HCT116 (cell line): ENCODE data around the gene IFT88. TPM values are rescaled to one million over a fixed set of nuclear protein-coding genes. Genes with fewer than 3 reads are reported as not detected.

Experiments used
- ATAC-seq: fragments of 200-7000 bp; cut with Tn5 transposase; 2 replicates; pipeline ENCODE4 v1.9.1; 2020; ENCODE audit warnings: mild to moderate bottlenecking, moderate library complexity
- BruUV-seq: library from RNA; stranded (reverse); fragments of 400-500 nt; replicated peaks from 2 replicates; lab custom pipeline; 2021; lab: Mats Ljungman, UMichigan
- CTCF ChIA-PET: fragments of 300-600 bp; sonication (Branson Sonifier 250); formaldehyde crosslinking; loops from one replicate; lab custom pipeline; 2021; ENCODE audit warnings: antibody characterized with exemption; lab: Charles Lee
- POLR2A ChIA-PET: fragments of 300-600, 350-600 bp; sonication (Branson Sonifier 250); formaldehyde crosslinking; loops from one replicate; lab custom pipeline; 2021; ENCODE audit warnings: antibody characterized with exemption; lab: Charles Lee
- RAD21 ChIA-PET, 2 experiments: fragments of 300-600 bp; sonication (Branson Sonifier 250); formaldehyde crosslinking; loops; one replicate each; lab custom pipeline; 2023; ENCODE audit warnings: low total read pairs in 2 of 2; ENCODE audit not compliant: uncharacterized antibody in 2 of 2, unreplicated experiment in 2 of 2, low non-redundant PET in 1 of 2; lab: Charles Lee
- DNase-seq: peaks from one replicate; pipeline ENCODE4 v3.0.0-alpha.2; 2010; ENCODE audit warnings: low read depth, low spot score
- H2AFZ ChIP-seq: fragments of 200-600 bp; shearing (Covaris generic), sonication (generic); 2 replicates; pipeline ENCODE4 v1.6.1; 2017; ENCODE audit warnings: low read depth, mixed run types, mixed read lengths, antibody characterized with exemption, low read length; ENCODE audit not compliant: poor library complexity, severe bottlenecking
- H3K27ac ChIP-seq: 2 replicates; pipeline ENCODE4 v1.5.1; 2012; ENCODE audit warnings: low read depth, low read length
- H3K27me3 ChIP-seq: fragments of 200-600 bp; sonication (generic); 2 replicates; pipeline ENCODE4 v1.6.1; 2016; ENCODE audit warnings: mixed run types, low read length, mixed read lengths; ENCODE audit not compliant: insufficient read depth
- H3K36me3 ChIP-seq, 2 experiments: fragments of 200-500 bp in 1 of 2; fragments of 200-600 bp in 1 of 2; sonication (Bioruptor generic) in 1 of 2; sonication (generic) in 1 of 2; 2 replicates each; pipeline versions ENCODE4 v1.5.1 to v1.6.1; 2014 to 2016; ENCODE audit warnings: low read length in 2 of 2, inconsistent platforms in 1 of 2, mixed read lengths in 1 of 2, mixed run types in 1 of 2; ENCODE audit not compliant: insufficient read depth in 2 of 2, control insufficient read depth in 1 of 2
- H3K4me1 ChIP-seq, 2 experiments: fragments of 200-600 bp in 1 of 2; sonication (generic) in 1 of 2; 2 replicates each; pipeline versions ENCODE4 v1.5.1 to v1.6.1; 2012 to 2017; ENCODE audit warnings: low read length in 2 of 2, inconsistent platforms in 1 of 2, mild to moderate bottlenecking in 1 of 2, mixed read lengths in 1 of 2, mixed run types in 1 of 2, moderate library complexity in 1 of 2; ENCODE audit not compliant: insufficient read depth in 2 of 2, control insufficient read depth in 1 of 2
- H3K4me2 ChIP-seq: fragments of 200-600 bp; sonication (generic); 2 replicates; pipeline ENCODE4 v1.6.1; 2017; ENCODE audit warnings: mixed run types, low read length, mixed read lengths
- H3K4me3 ChIP-seq, 2 experiments: fragments of 200-600 bp in 1 of 2; sonication (generic) in 1 of 2; replicated peaks in 1 of 2; 2 replicates each; pipeline ENCODE4 v1.5.1; 2011 to 2016; ENCODE audit warnings: low read length in 2 of 2, control low read depth in 1 of 2, low read depth in 1 of 2, mild to moderate bottlenecking in 1 of 2, mixed read lengths in 1 of 2, mixed run types in 1 of 2
- H3K79me2 ChIP-seq: fragments of 200-600 bp; sonication (generic); 2 replicates; pipeline ENCODE4 v1.6.1; 2017; ENCODE audit warnings: mild to moderate bottlenecking, mixed run types, low read length, moderate library complexity, mixed read lengths; ENCODE audit not compliant: insufficient read depth
- H3K9ac ChIP-seq: fragments of 200-600 bp; sonication (generic); 2 replicates; pipeline ENCODE4 v1.6.1; 2016; ENCODE audit warnings: low read length, mixed read lengths
- H3K9me2 ChIP-seq: fragments of 200-600 bp; sonication (generic), shearing (Covaris generic); 2 replicates; pipeline ENCODE4 v1.6.1; 2017; ENCODE audit warnings: mixed run types, mild to moderate bottlenecking, moderate library complexity; ENCODE audit not compliant: insufficient read depth
- H3K9me3 ChIP-seq, 2 experiments: fragments of 200-500 bp in 1 of 2; fragments of 200-600 bp in 1 of 2; sonication (Bioruptor generic) in 1 of 2; sonication (generic) in 1 of 2; 2 replicates each; pipeline ENCODE4 v1.6.1; 2014 to 2017; ENCODE audit warnings: low read length in 2 of 2, mixed read lengths in 2 of 2, inconsistent platforms in 1 of 2, low read depth in 1 of 2, mild to moderate bottlenecking in 1 of 2, mixed run types in 1 of 2, moderate library complexity in 1 of 2; ENCODE audit not compliant: control insufficient read depth in 1 of 2, insufficient read depth in 1 of 2
- H4K20me1 ChIP-seq: fragments of 200-600 bp; sonication (generic), shearing (Covaris generic); 2 replicates; pipeline ENCODE4 v1.6.1; 2017; ENCODE audit warnings: mixed run types, mild to moderate bottlenecking, moderate library complexity; ENCODE audit not compliant: insufficient read depth
- CBX3 ChIP-seq: IDR thresholded peaks from 2 replicates; pipeline ENCODE4 v1.6.1; 2012; ENCODE audit warnings: low read depth
- CEBPB ChIP-seq: IDR thresholded peaks from 2 replicates; pipeline ENCODE4 v1.6.1; 2012; ENCODE audit warnings: low read depth
- EGR1 ChIP-seq: IDR thresholded peaks from 2 replicates; pipeline ENCODE4 v1.6.1; 2012; ENCODE audit warnings: low read depth
- ELF1 ChIP-seq: IDR thresholded peaks from 2 replicates; pipeline ENCODE4 v1.6.1; 2012; ENCODE audit warnings: low read depth, borderline replicate concordance
- EZH2 ChIP-seq: fragments of 200-600 bp; sonication (generic); IDR thresholded peaks from 2 replicates; pipeline ENCODE4 v1.6.1; 2017; ENCODE audit warnings: antibody characterized with exemption, mixed run types
- FOSL1 ChIP-seq: IDR thresholded peaks from 2 replicates; pipeline ENCODE4 v1.6.1; 2012; ENCODE audit warnings: low read depth
- JUND ChIP-seq: IDR thresholded peaks from 2 replicates; pipeline ENCODE4 v1.6.1; 2012
- MAX ChIP-seq: IDR thresholded peaks from 2 replicates; pipeline ENCODE4 v1.6.1; 2012
- POLR2A ChIP-seq: IDR thresholded peaks from 2 replicates; pipeline ENCODE4 v1.7.0; 2011; ENCODE audit warnings: borderline replicate concordance; ENCODE audit not compliant: insufficient read depth, insufficient read length; ENCODE audit errors: extremely low read depth
- POLR2AphosphoS5 ChIP-seq: IDR thresholded peaks from 2 replicates; pipeline ENCODE4 v1.6.1; 2011; ENCODE audit warnings: mild to moderate bottlenecking, low read depth, low read length, moderate library complexity
- RAD21 ChIP-seq: IDR thresholded peaks from 2 replicates; pipeline ENCODE4 v1.6.1; 2012; ENCODE audit warnings: low read depth, mild to moderate bottlenecking
- REST ChIP-seq: IDR thresholded peaks from 2 replicates; pipeline ENCODE4 v1.6.1; 2012; ENCODE audit warnings: low read depth
- SIN3A ChIP-seq: IDR thresholded peaks from 2 replicates; pipeline ENCODE4 v1.6.1; 2012; ENCODE audit warnings: low read depth
- SRF ChIP-seq: IDR thresholded peaks from 2 replicates; pipeline ENCODE4 v1.6.1; 2012; ENCODE audit warnings: low read depth
- TCF7L2 ChIP-seq: IDR thresholded peaks from 2 replicates; pipeline ENCODE4 v1.7.0; 2011; ENCODE audit warnings: borderline replicate concordance, inconsistent platforms; ENCODE audit not compliant: insufficient read depth, insufficient read length; ENCODE audit errors: extremely low read depth
- YY1 ChIP-seq: IDR thresholded peaks from 2 replicates; pipeline ENCODE4 v1.6.1; 2011; ENCODE audit warnings: low read length, low read depth, moderate library complexity, mild to moderate bottlenecking; ENCODE audit not compliant: insufficient replicate concordance; ENCODE audit errors: extremely low read depth
- ZFX ChIP-seq: fragments of 450-650 bp; IDR thresholded peaks from 2 replicates; pipeline ENCODE4 v1.6.1; 2017
- ZNF274 ChIP-seq: fragments of 200-500 bp; sonication (Bioruptor generic); IDR thresholded peaks from 2 replicates; pipeline ENCODE4 v1.6.1; 2014; ENCODE audit warnings: mild to moderate bottlenecking, low read depth, low read length, inconsistent platforms
- intact Hi-C: fragments of 100-400 bp; cut with micrococcal nuclease; formaldehyde crosslinking; loops from 2 replicates; pipeline ENCODE4 v1.10.0; 2022
- total RNA-seq: library from RNA; stranded (reverse); gene quantifications from one replicate; pipeline ENCODE4 v1.2.1, GENCODE V29; 2021; ENCODE audit not compliant: unreplicated experiment
- TF ChIP-seq, protein P1 (sequence below): IDR thresholded peaks from 2 replicates; pipeline ENCODE4 v1.6.1; 2011; ENCODE audit warnings: mild to moderate bottlenecking, low read length, moderate library complexity; ENCODE audit not compliant: insufficient replicate concordance; ENCODE audit errors: extremely low read depth
- TF ChIP-seq, protein P2 (sequence below), 3 experiments: fragments of 200-600 bp in 1 of 3; sonication (generic) in 1 of 3; IDR thresholded peaks in 2 of 3; conservative IDR thresholded peaks in 1 of 3; 2 replicates each; pipeline ENCODE4 v1.5.1; 2012 to 2017; ENCODE audit warnings: low read depth in 2 of 3, low read length in 2 of 3, antibody characterized with exemption in 1 of 3, borderline replicate concordance in 1 of 3, control low read depth in 1 of 3, mild to moderate bottlenecking in 1 of 3, mixed read lengths in 1 of 3, mixed run types in 1 of 3, moderate library complexity in 1 of 3; ENCODE audit not compliant: insufficient read depth in 1 of 3

IFT88 gene
- total RNA-seq, 1 experiment from 2014 or later, result 13.1 TPM

- Histone ChIP-seq H3K4me2 (no peak overlapping the region), H3K79me2 (no peaks in the 10 kb centered on the region), H3K4me1 (peaks cover 12 to 16% of the 10 kb centered on the region in 2 experiments), H3K4me3 (no peak overlapping the region), H3K27me3 (no peaks in the 10 kb centered on the region), H3K9me3 (no peaks in the 10 kb centered on the region), H4K20me1 (no peaks in the 10 kb centered on the region), H3K9me2 (no peaks in the 10 kb centered on the region), H3K9ac (no peak overlapping the region), H3K36me3 (no peaks in the 10 kb centered on the region), H3K27ac (no peak overlapping the region), H2AFZ (no peak overlapping the region)
- intact Hi-C loops, result no loop called here
- ChIA-PET RAD21 (no interaction called here), POLR2A (no interaction called here), CTCF (no interaction called here)
- TF ChIP-seq TCF7L2, result no peak
- TF ChIP-seq ZNF274, result no peak
- TF ChIP-seq SRF, result no peak
- no peak for TF ChIP-seq POLR2A
- no peak for TF ChIP-seq RAD21
- no peak for TF ChIP-seq FOSL1
- no peak for TF ChIP-seq CEBPB
- no peak for TF ChIP-seq EZH2
- TF ChIP-seq, protein P1, sequence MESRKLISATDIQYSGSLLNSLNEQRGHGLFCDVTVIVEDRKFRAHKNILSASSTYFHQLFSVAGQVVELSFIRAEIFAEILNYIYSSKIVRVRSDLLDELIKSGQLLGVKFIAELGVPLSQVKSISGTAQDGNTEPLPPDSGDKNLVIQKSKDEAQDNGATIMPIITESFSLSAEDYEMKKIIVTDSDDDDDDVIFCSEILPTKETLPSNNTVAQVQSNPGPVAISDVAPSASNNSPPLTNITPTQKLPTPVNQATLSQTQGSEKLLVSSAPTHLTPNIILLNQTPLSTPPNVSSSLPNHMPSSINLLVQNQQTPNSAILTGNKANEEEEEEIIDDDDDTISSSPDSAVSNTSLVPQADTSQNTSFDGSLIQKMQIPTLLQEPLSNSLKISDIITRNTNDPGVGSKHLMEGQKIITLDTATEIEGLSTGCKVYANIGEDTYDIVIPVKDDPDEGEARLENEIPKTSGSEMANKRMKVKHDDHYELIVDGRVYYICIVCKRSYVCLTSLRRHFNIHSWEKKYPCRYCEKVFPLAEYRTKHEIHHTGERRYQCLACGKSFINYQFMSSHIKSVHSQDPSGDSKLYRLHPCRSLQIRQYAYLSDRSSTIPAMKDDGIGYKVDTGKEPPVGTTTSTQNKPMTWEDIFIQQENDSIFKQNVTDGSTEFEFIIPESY, result no peak
- TF ChIP-seq REST, result no peak
- TF ChIP-seq POLR2AphosphoS5, result no peak
- no peak for TF ChIP-seq EGR1
- TF ChIP-seq JUND, result no peak
- no peak for TF ChIP-seq ZFX
- TF ChIP-seq YY1, result no peak
- no peak for TF ChIP-seq CBX3
- no peak for TF ChIP-seq MAX
- TF ChIP-seq ELF1, result no peak
- TF ChIP-seq SIN3A, result no peak
- TF ChIP-seq, protein P2, sequence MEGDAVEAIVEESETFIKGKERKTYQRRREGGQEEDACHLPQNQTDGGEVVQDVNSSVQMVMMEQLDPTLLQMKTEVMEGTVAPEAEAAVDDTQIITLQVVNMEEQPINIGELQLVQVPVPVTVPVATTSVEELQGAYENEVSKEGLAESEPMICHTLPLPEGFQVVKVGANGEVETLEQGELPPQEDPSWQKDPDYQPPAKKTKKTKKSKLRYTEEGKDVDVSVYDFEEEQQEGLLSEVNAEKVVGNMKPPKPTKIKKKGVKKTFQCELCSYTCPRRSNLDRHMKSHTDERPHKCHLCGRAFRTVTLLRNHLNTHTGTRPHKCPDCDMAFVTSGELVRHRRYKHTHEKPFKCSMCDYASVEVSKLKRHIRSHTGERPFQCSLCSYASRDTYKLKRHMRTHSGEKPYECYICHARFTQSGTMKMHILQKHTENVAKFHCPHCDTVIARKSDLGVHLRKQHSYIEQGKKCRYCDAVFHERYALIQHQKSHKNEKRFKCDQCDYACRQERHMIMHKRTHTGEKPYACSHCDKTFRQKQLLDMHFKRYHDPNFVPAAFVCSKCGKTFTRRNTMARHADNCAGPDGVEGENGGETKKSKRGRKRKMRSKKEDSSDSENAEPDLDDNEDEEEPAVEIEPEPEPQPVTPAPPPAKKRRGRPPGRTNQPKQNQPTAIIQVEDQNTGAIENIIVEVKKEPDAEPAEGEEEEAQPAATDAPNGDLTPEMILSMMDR (IDR thresholded peaks at IDR 0.05 in 2 of 3, conservative IDR thresholded peaks at IDR 0.05 in 1 of 3; ENCODE audit: borderline replicate concordance in 1 of 3, insufficient read depth in 1 of 3, low read depth in 2 of 3, low read length in 2 of 3), result no peak
- BruUV-seq, result no TSS peak
- ATAC-seq (no peak), DNase-seq (no peak)
Observed at GRCh38 chr13:20720499-20720898, 153.5 kb downstream of the IFT88 start.
